KMS-11 (cell line): ENCODE data around the gene CNPY4.

Experiments
- H2AFZ ChIP-seq: fragments of 200-600 bp; sonication (generic); 2 replicates; pipeline ENCODE4 v1.6.1; 2016; ENCODE audit warnings: antibody characterized with exemption, mixed run types, low read depth
- H3K27ac ChIP-seq: fragments of 200-600 bp; sonication (generic); 2 replicates; pipeline ENCODE4 v1.6.1; 2016; ENCODE audit warnings: mild to moderate bottlenecking, mixed run types
- H3K27me3 ChIP-seq: fragments of 200-600 bp; sonication (generic); 2 replicates; pipeline ENCODE4 v1.6.1; 2017; ENCODE audit warnings: mild to moderate bottlenecking, low read depth, mixed run types, moderate library complexity; ENCODE audit not compliant: insufficient read depth
- H3K36me3 ChIP-seq: fragments of 200-600 bp; sonication (generic); 2 replicates; pipeline ENCODE4 v1.6.1; 2017; ENCODE audit warnings: mild to moderate bottlenecking, mixed run types; ENCODE audit not compliant: insufficient read depth
- H3K4me1 ChIP-seq: fragments of 200-600 bp; sonication (generic); 2 replicates; pipeline ENCODE4 v1.6.1; 2016; ENCODE audit warnings: mild to moderate bottlenecking, low read depth, mixed run types; ENCODE audit not compliant: poor library complexity, severe bottlenecking
- H3K4me2 ChIP-seq: fragments of 200-600 bp; sonication (generic); 2 replicates; pipeline ENCODE4 v1.7.0; 2016; ENCODE audit warnings: mild to moderate bottlenecking, mixed run types
- H3K4me3 ChIP-seq: fragments of 200-600 bp; sonication (generic); IDR thresholded peaks from 2 replicates; pipeline ENCODE4 v1.6.1; 2017; ENCODE audit warnings: low read depth, low read length, mixed read lengths; ENCODE audit not compliant: insufficient read depth
- H3K79me2 ChIP-seq: fragments of 200-600 bp; sonication (generic); 2 replicates; pipeline ENCODE4 v1.6.1; 2016; ENCODE audit warnings: low read depth, mixed run types; ENCODE audit not compliant: insufficient read depth
- H3K9ac ChIP-seq: fragments of 200-600 bp; sonication (generic); 2 replicates; pipeline ENCODE4 v1.6.1; 2016; ENCODE audit warnings: mild to moderate bottlenecking, mixed run types
- H4K20me1 ChIP-seq: fragments of 200-600 bp; sonication (generic); 2 replicates; pipeline ENCODE4 v1.6.1; 2016; ENCODE audit warnings: mild to moderate bottlenecking, mixed run types; ENCODE audit not compliant: insufficient read depth
- CTCF ChIP-seq: fragments of 200-600 bp; sonication (generic); conservative IDR thresholded peaks from 2 replicates; pipeline ENCODE4 v1.6.1; 2017; ENCODE audit warnings: low read depth, mild to moderate bottlenecking, antibody characterized with exemption, low read length, moderate library complexity, mixed read lengths

The CNPY4 gene

GRCh38 chr7:100152404-100152803 is 33.0 kb downstream of the CNPY4 start:
- H3K27ac ChIP-seq: no peak overlapping the region
- no peak overlapping the region for H2AFZ ChIP-seq
- H3K4me1 ChIP-seq: peaks cover 23% of the 10 kb centered on the region
- no peak for TF ChIP-seq CTCF
- H3K36me3 ChIP-seq: no peaks in the 10 kb centered on the region; the same call in 1 of the 2 replicates
- H3K79me2 ChIP-seq: no peaks in the 10 kb centered on the region; the same call in 1 of the 2 replicates
- H3K27me3 ChIP-seq: no peaks in the 10 kb centered on the region
- no peaks in the 10 kb centered on the region for H4K20me1 ChIP-seq
- no peak overlapping the region for H3K4me2 ChIP-seq
- H3K9ac ChIP-seq: no peak overlapping the region
- no peak overlapping the region for H3K4me3 ChIP-seq

- Histone ChIP-seq H3K79me2 (no peaks in the 10 kb centered on the region; the same call in 1 of the 2 replicates), H3K27ac (no peak overlapping the region), H3K36me3 (no peaks in the 10 kb centered on the region; the same call in 1 of the 2 replicates), H2AFZ (no peak overlapping the region), H3K4me3 (no peak overlapping the region), H3K4me2 (no peak overlapping the region), H3K4me1 (peaks cover 25% of the 10 kb centered on the region), H3K27me3 (no peaks in the 10 kb centered on the region), H3K9ac (no peak overlapping the region), H4K20me1 (no peaks in the 10 kb centered on the region)
- no peak for TF ChIP-seq CTCF
These were observed 33.7 kb downstream of the CNPY4 start for GRCh38 chr7:100152937-100153666.

GRCh38 chr7:100153708-100154535 is 34.5 kb downstream of the CNPY4 start:
- Histone ChIP-seq H3K4me2 (no peak overlapping the region), H3K27ac (no peak overlapping the region), H3K4me3 (no peak overlapping the region)

More at GRCh38 chr7:100153708-100154535, 34.5 kb downstream of the CNPY4 start:
- no peaks in the 10 kb centered on the region; the same call in 1 of the 2 replicates for H3K79me2 ChIP-seq
- peaks cover 24% of the 10 kb centered on the region for H3K4me1 ChIP-seq
- H3K36me3 ChIP-seq: no peaks in the 10 kb centered on the region; the same call in 1 of the 2 replicates
- H3K9ac ChIP-seq: no peak overlapping the region
- no peaks in the 10 kb centered on the region for H4K20me1 ChIP-seq
- H3K27me3 ChIP-seq: no peaks in the 10 kb centered on the region
- H2AFZ ChIP-seq: no peak overlapping the region
- no peak for TF ChIP-seq CTCF
